Medulla oblongata (tissue), 1 donor: ENCODE measurements around the gene GPC6.
"Not testable (repeated sequence)": the region's sequence is repeated elsewhere in the genome, so short reads cannot be mapped to it uniquely, and the experiment has no call there.

Experiments used
- DNase-seq: peaks from one replicate; pipeline ENCODE4 v3.0.0-alpha.2; 2015; ENCODE audit errors: extremely low spot score

GPC6 gene

GRCh38 chr13:93425411-93425810 is 198.8 kb downstream of the GPC6 start:
- no peak for DNase-seq

GRCh38 chr13:93430381-93430780 is 203.8 kb downstream of the GPC6 start:
- no peak for DNase-seq

- no peak for DNase-seq
These were observed 209.0 kb downstream of the GPC6 start for GRCh38 chr13:93435651-93436050.

GRCh38 chr13:93437081-93437480 is 210.5 kb downstream of the GPC6 start:
- DNase-seq, result no peak

- no peak for DNase-seq
These were observed 219.6 kb downstream of the GPC6 start for GRCh38 chr13:93446238-93446637.

- no peak for DNase-seq
These were observed 223.6 kb downstream of the GPC6 start for GRCh38 chr13:93450191-93450621.

GRCh38 chr13:93450761-93451160 is 224.2 kb downstream of the GPC6 start:
- DNase-seq, result no peak

- not testable (repeated sequence) for DNase-seq
These were observed 228.1 kb downstream of the GPC6 start for GRCh38 chr13:93454676-93455235.

- no peak for DNase-seq
These were observed 229.3 kb downstream of the GPC6 start for GRCh38 chr13:93455861-93456260.

- no peak for DNase-seq
These were observed 233.4 kb downstream of the GPC6 start for GRCh38 chr13:93460005-93460404.

GRCh38 chr13:93462151-93462550 is 235.5 kb downstream of the GPC6 start:
- DNase-seq, result no peak

GRCh38 chr13:93466502-93467036 is 240.0 kb downstream of the GPC6 start:
- no peak for DNase-seq

GRCh38 chr13:93467175-93467574 is 240.6 kb downstream of the GPC6 start:
- no peak for DNase-seq

- DNase-seq, result no peak
These were observed 241.8 kb downstream of the GPC6 start for GRCh38 chr13:93468433-93468832.

- no peak for DNase-seq
These were observed 245.7 kb downstream of the GPC6 start for GRCh38 chr13:93472296-93472695.

GRCh38 chr13:93472814-93473296 is 246.2 kb downstream of the GPC6 start:
- DNase-seq, result no peak

GRCh38 chr13:93473441-93474270 is 247.0 kb downstream of the GPC6 start:
- DNase-seq, result no peak

- no peak for DNase-seq
These were observed 249.6 kb downstream of the GPC6 start for GRCh38 chr13:93476175-93476574.

GRCh38 chr13:93477238-93477637 is 250.6 kb downstream of the GPC6 start:
- DNase-seq, result no peak

GRCh38 chr13:93480553-93481106 is 254.0 kb downstream of the GPC6 start:
- no peak for DNase-seq

GRCh38 chr13:93496117-93496516 is 269.5 kb downstream of the GPC6 start:
- DNase-seq, result not testable (repeated sequence)

- DNase-seq, result no peak
These were observed 270.5 kb downstream of the GPC6 start for GRCh38 chr13:93496985-93497673.
